ENCODE data around the gene LRP11. TPM values are rescaled to one million over a fixed set of nuclear protein-coding genes. Genes with fewer than 3 reads are reported as not detected.

The LRP11 gene
- total and polyA plus RNA-seq, 9 of the 15 experiments (the other 6 are each of a cell fraction or from before 2014, with no cell fraction given) = 0.51 to 3.5 (median 2.4) TPM

GRCh38 chr6:149855741-149856140 lies 8.4 kb downstream of the LRP11 start (continued):
- TF ChIP-seq CTCFL (IDR thresholded peaks at IDR 0.05; ENCODE audit: borderline replicate concordance, insufficient read depth, low read depth, low read length, poor library complexity, severe bottlenecking) = no peak
- TF ChIP-seq, protein P1, sequence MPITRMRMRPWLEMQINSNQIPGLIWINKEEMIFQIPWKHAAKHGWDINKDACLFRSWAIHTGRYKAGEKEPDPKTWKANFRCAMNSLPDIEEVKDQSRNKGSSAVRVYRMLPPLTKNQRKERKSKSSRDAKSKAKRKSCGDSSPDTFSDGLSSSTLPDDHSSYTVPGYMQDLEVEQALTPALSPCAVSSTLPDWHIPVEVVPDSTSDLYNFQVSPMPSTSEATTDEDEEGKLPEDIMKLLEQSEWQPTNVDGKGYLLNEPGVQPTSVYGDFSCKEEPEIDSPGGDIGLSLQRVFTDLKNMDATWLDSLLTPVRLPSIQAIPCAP (CRISPR knock-in tag; IDR thresholded peaks at IDR 0.05; ENCODE audit: borderline replicate concordance) = no peak
- no peak for TF ChIP-seq TARDBP (IDR thresholded peaks at IDR 0.05)
- TF ChIP-seq ZNF77 (CRISPR knock-in tag; IDR thresholded peaks at IDR 0.05) = no peak
- TF ChIP-seq MYNN (IDR thresholded peaks at IDR 0.05) = no peak
- TF ChIP-seq MYNN (CRISPR knock-in tag; IDR thresholded peaks at IDR 0.05) = no peak
- TF ChIP-seq POLR3A (IDR thresholded peaks at IDR 0.05; ENCODE audit: borderline replicate concordance, extremely low read depth, insufficient read depth, insufficient read length) = no peak

DNA sequence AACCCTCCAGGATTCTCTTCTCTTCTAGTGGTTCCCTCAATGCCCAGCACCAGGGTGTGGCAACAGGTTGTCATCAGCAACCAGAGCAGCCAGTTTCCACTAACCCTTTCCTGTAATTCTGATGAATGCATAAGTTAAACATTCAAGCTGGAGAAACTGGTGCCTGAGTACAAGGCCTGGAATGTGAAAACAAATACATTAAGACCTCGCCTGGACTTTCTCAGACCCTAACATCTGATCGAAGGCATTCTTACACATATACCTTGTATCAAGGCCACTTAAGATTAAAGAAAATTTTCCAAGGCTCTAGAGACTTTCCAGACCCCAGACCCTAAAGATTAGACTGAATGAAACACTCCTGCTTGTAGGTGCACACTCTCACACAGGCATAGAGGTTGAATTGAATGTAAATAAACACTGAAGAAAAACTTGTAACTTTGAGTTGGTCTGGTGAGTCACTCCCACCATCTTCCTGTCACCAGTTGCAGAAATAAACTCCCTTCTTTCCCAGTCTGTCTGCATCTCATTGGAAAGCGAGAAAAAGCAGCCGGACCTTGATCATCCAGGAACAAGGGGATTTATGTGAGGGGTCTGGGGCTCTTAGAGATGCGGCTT lies 9.0 kb downstream of the LRP11 start:
- no peaks in the 10 kb centered on the region for H4K20me1 ChIP-seq (replicated peaks; ENCODE audit: control insufficient read depth, insufficient read depth, low read length)
- no peaks in the 10 kb centered on the region for H3K79me2 ChIP-seq (ENCODE audit: control insufficient read depth, insufficient read depth, low read length)
- H3K4me2 ChIP-seq (ENCODE audit: insufficient read depth, low read length) = no peak overlapping the region
- ChIA-PET POLR2A (interaction anchor here (1.3 kb wide), 1 partner anchor 9 kb away, joined by 4 read pairs; no protein-coding TSS in a partner anchor), CTCF (ENCODE audit: low intra/inter-chr PET ratio) (no interaction called here)
- peaks cover 10 to 13% of the 10 kb centered on the region in 2 experiments; a peak in 3 of 5 replicates for H3K27me3 ChIP-seq (ENCODE audit: control insufficient read depth in 2 of 2, insufficient read depth in 2 of 2, low read length in 2 of 2)
- H3K9ac ChIP-seq (ENCODE audit: insufficient read depth in 1 of 2, low read depth in 2 of 2, low read length in 2 of 2) = no peak overlapping the region
- FAIRE-seq = no peak
- BruUV-seq (replicated peaks) = no TSS peak
- no peaks in the 10 kb centered on the region for H3K9me1 ChIP-seq (ENCODE audit: control insufficient read depth, insufficient read depth, low read length)
- in situ Hi-C loops (cut with MboI) = no loop called here
- no peaks in the 10 kb centered on the region for H3K36me3 ChIP-seq (ENCODE audit: control insufficient read depth, insufficient read depth, low read length)
- H3K9me3 ChIP-seq (replicated peaks; ENCODE audit: control insufficient read depth, insufficient read depth, low read depth, low read length) = no peaks in the 10 kb centered on the region
- intact Hi-C loops (cut with micrococcal nuclease) = no loop called here
- peaks cover 0 to 4% of the 10 kb centered on the region in 2 experiments; a peak in 2 of 5 replicates for H3K4me1 ChIP-seq (replicated peaks in 1 of 2; ENCODE audit: control insufficient read depth in 2 of 2, insufficient read depth in 2 of 2, low read length in 2 of 2)
- TF ChIP-seq ATF3 (IDR thresholded peaks at IDR 0.05) (peak; percentile 26; the same call in 1 of the 2 replicates), ATF3 (CRISPR knock-in tag; conservative IDR thresholded peaks at IDR 0.05) (no peak), E2F3 (CRISPR knock-in tag; IDR thresholded peaks at IDR 0.05) (no peak), JUND (IDR thresholded peaks at IDR 0.05; ENCODE audit: borderline replicate concordance, low read depth, low read length) (peak; percentile 46; the same call in 1 of the 2 replicates), JUND (tag; IDR thresholded peaks at IDR 0.05; ENCODE audit: borderline replicate concordance, low read depth, low read length) (0 out of 3 replicates have a peak, but pooled peaks have one; percentile 15)
- no peak overlapping the region for H3K27ac ChIP-seq (ENCODE audit: extremely low read depth, low read depth, low read length)
- 37% methylated on average over 5 of the region's 5 CpGs for WGBS (ENCODE audit: insufficient coverage, low coverage, missing lambda C conversion rate)
- DNase-seq (ENCODE audit: extremely low read depth in 1 of 4, low spot score in 3 of 4) = no peak
- no peak overlapping the region for H3K4me3 ChIP-seq
- ATAC-seq = no peak
- H2AFZ ChIP-seq (ENCODE audit: low read depth, low read length) = no peak overlapping the region
